PFSK-1 (cell line): ENCODE data around the gene LY6G6C.

ENCODE experiments used
- FOXP2 ChIP-seq: optimal IDR thresholded peaks from 2 replicates; pipeline ENCODE3; 2011; ENCODE audit warnings: borderline replicate concordance, control low read depth, inconsistent platforms; ENCODE audit not compliant: insufficient read depth; ENCODE audit errors: extremely low read length, extremely low read depth
- POLR2AphosphoS5 ChIP-seq: IDR thresholded peaks from 2 replicates; pipeline ENCODE4 v1.6.1; 2012; ENCODE audit warnings: low read depth, mild to moderate bottlenecking, control low read depth, low read length, moderate library complexity
- TAF1 ChIP-seq: IDR thresholded peaks from 2 replicates; pipeline ENCODE4 v1.6.1; 2012; ENCODE audit warnings: low read length, control low read depth, borderline replicate concordance; ENCODE audit not compliant: insufficient read depth
- TF ChIP-seq, protein P1 (sequence below), 2 experiments: IDR thresholded peaks; 2 replicates each; pipeline versions ENCODE4 v1.6.1 to v1.8.0; 2011 to 2012; ENCODE audit warnings: low read depth in 2 of 2, low read length in 2 of 2, control low read depth in 1 of 2, inconsistent platforms in 1 of 2, mild to moderate bottlenecking in 1 of 2, moderate library complexity in 1 of 2; ENCODE audit not compliant: insufficient read depth in 1 of 2

DNA sequence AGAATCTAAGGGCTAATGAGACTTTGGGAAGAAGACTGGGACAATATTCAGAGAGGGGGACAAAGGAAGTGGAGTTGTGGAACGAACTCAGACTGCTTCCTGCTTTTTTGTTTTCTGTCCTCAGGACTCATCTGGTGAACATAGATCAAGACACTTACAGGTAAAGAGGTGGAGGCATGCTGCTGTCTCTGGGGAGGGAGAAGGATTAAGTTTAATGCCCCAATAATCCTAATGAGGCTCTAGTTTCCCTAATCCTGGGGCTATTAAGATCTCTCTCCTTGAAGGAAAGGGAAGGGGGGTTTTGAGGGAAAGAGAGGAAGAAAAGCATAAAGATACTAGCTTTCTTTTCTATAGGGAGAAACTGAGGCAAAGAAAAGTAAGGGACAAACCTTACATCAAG is 22.9 kb upstream of the LY6G6C start:
- TF ChIP-seq POLR2AphosphoS5 = no peak
- TF ChIP-seq, protein P1, sequence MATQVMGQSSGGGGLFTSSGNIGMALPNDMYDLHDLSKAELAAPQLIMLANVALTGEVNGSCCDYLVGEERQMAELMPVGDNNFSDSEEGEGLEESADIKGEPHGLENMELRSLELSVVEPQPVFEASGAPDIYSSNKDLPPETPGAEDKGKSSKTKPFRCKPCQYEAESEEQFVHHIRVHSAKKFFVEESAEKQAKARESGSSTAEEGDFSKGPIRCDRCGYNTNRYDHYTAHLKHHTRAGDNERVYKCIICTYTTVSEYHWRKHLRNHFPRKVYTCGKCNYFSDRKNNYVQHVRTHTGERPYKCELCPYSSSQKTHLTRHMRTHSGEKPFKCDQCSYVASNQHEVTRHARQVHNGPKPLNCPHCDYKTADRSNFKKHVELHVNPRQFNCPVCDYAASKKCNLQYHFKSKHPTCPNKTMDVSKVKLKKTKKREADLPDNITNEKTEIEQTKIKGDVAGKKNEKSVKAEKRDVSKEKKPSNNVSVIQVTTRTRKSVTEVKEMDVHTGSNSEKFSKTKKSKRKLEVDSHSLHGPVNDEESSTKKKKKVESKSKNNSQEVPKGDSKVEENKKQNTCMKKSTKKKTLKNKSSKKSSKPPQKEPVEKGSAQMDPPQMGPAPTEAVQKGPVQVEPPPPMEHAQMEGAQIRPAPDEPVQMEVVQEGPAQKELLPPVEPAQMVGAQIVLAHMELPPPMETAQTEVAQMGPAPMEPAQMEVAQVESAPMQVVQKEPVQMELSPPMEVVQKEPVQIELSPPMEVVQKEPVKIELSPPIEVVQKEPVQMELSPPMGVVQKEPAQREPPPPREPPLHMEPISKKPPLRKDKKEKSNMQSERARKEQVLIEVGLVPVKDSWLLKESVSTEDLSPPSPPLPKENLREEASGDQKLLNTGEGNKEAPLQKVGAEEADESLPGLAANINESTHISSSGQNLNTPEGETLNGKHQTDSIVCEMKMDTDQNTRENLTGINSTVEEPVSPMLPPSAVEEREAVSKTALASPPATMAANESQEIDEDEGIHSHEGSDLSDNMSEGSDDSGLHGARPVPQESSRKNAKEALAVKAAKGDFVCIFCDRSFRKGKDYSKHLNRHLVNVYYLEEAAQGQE (IDR thresholded peaks at IDR 0.05; ENCODE audit: insufficient read depth in 1 of 2, low read depth in 2 of 2, low read length in 2 of 2) = no peak
- TF ChIP-seq TAF1 = no peak
- no peak for TF ChIP-seq FOXP2
